ENCODE measurements around the gene BMP8B.

DNA sequence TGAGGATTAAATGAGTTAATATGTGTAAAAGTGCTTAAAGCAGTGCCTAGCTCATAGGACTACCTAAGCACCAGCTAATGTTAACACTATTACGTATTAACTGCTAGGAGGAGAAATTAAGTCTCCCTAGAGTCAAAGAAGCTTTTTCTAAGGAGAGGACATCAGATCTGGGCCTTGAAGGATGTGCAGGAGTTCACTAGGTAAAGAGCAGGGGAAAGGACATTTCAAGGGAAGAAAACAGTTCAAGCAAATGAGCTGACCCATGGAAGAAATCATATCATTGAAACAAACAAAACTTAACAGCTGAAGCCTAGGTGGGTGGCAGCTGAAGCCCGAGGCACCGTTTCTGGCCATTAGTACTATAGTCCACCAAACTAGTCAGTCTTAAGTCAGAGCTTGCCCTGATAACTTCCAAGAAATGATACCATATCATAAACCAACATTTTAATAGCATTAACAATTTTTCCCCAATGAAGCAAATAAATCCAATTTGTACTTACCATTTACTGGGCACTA, 48.0 kb upstream of the BMP8B start:
- no peak for TF ChIP-seq CTCF (IDR thresholded peaks at IDR 0.05)
- TF ChIP-seq POLR2A (IDR thresholded peaks at IDR 0.05) = no peak
